ENCODE measurements around the gene C13orf46. TPM values are rescaled to one million over a fixed set of nuclear protein-coding genes. Genes with fewer than 3 reads are reported as not detected.

Gene C13orf46
- total RNA-seq, 4 donors from 2014 or later, result not detected

GRCh38 chr13:113937527-113938180 lies 36.2 kb downstream of the C13orf46 start:
- intact Hi-C loops (cut with DNase I), result no loop called here
- TF ChIP-seq CTCF (IDR thresholded peaks at IDR 0.05) (no peak), POLR2A (IDR thresholded peaks at IDR 0.05) (no peak)

GRCh38 chr13:113937073-113937472 lies 36.8 kb downstream of the C13orf46 start:
- DNase-seq, result no peak
- WGBS, 2 donors, result 81 to 85% methylated on average over 9 of the region's 12 CpGs
- Histone ChIP-seq H3K4me1 (peaks cover 0 to 35% (median 5%) of the 10 kb centered on the region in 3 donors), H3K9me3 (no peaks in the 10 kb centered on the region), H3K4me3 (no peak overlapping the region), H3K36me3 (no peaks in the 10 kb centered on the region), H3K27me3 (peaks cover 0 to 22% (median 0%) of the 10 kb centered on the region in 4 donors), H3K27ac (no peak overlapping the region)
- intact Hi-C loops (cut with DNase I), result no loop called here
- TF ChIP-seq POLR2A (IDR thresholded peaks at IDR 0.05) (no peak), CTCF (IDR thresholded peaks at IDR 0.05) (no peak)

More at GRCh38 chr13:113937527-113938180, 36.2 kb downstream of the C13orf46 start:
- Histone ChIP-seq H3K4me1 (peaks cover 0 to 35% (median 5%) of the 10 kb centered on the region in 3 donors), H3K9me3 (no peaks in the 10 kb centered on the region), H3K27ac (peak overlapping the region in 1 of 4 donors; percentile 17), H3K36me3 (no peaks in the 10 kb centered on the region), H3K4me3 (no peak overlapping the region), H3K27me3 (peaks cover 0 to 22% (median 0%) of the 10 kb centered on the region in 4 donors)
- no peak for DNase-seq
- 62 to 78% methylated on average over 16 to 20 of the region's 20 CpGs for WGBS, 2 donors

- H3K27ac ChIP-seq, result peak overlapping the region in 1 of 4 donors; percentile 59
- DNase-seq, result no peak
Observed at GRCh38 chr13:113936166-113936965, 37.5 kb downstream of the C13orf46 start.

GRCh38 chr13:113935001-113935844 lies 38.7 kb downstream of the C13orf46 start:
- Histone ChIP-seq H3K36me3 (no peaks in the 10 kb centered on the region), H3K9me3 (no peaks in the 10 kb centered on the region), H3K27me3 (peaks cover 0 to 29% (median 0%) of the 10 kb centered on the region in 4 donors), H3K27ac (peak overlapping the region; percentile 27 to 59 (median 42)), H3K4me1 (peaks cover 0 to 35% (median 5%) of the 10 kb centered on the region in 3 donors), H3K4me3 (no peak overlapping the region)
- TF ChIP-seq POLR2A (IDR thresholded peaks at IDR 0.05) (no peak), CTCF (IDR thresholded peaks at IDR 0.05) (no peak)
- WGBS, 2 donors, result 54 to 61% methylated on average over 11 to 14 of the region's 21 CpGs
- no peak for DNase-seq
- intact Hi-C loops (cut with DNase I), result no loop called here

More at GRCh38 chr13:113936166-113936965, 37.5 kb downstream of the C13orf46 start:
- Histone ChIP-seq H3K4me1 (peaks cover 0 to 35% (median 5%) of the 10 kb centered on the region in 3 donors), H3K27me3 (peaks cover 0 to 22% (median 0%) of the 10 kb centered on the region in 4 donors), H3K36me3 (no peaks in the 10 kb centered on the region), H3K4me3 (no peak overlapping the region), H3K9me3 (no peaks in the 10 kb centered on the region)
- WGBS, 2 donors, result 83 to 87% methylated on average over 22 to 23 of the region's 25 CpGs
- intact Hi-C loops (cut with DNase I), result no loop called here
- no peak for TF ChIP-seq POLR2A (IDR thresholded peaks at IDR 0.05)
- TF ChIP-seq CTCF (IDR thresholded peaks at IDR 0.05), result no peak

Data from esophagus squamous epithelium (tissue), 5 donors.